ENCODE data around the gene NTM. TPM values are rescaled to one million over a fixed set of nuclear protein-coding genes. Genes with fewer than 3 reads are reported as not detected.
"Not testable (repeated sequence)": the region's sequence is repeated elsewhere in the genome, so short reads cannot be mapped to it uniquely, and the experiment has no call there.

Gene NTM
- polyA plus RNA-seq, 1 experiment = 33.6 TPM

- POLR2A ChIA-PET = no interaction called here
- TF ChIP-seq CTCF (IDR thresholded peaks at IDR 0.05; ENCODE audit: insufficient read depth, low read depth, low read length) = no peak
Observed at GRCh38 chr11:132358573-132358953, 988.1 kb downstream of the NTM start.

DNA sequence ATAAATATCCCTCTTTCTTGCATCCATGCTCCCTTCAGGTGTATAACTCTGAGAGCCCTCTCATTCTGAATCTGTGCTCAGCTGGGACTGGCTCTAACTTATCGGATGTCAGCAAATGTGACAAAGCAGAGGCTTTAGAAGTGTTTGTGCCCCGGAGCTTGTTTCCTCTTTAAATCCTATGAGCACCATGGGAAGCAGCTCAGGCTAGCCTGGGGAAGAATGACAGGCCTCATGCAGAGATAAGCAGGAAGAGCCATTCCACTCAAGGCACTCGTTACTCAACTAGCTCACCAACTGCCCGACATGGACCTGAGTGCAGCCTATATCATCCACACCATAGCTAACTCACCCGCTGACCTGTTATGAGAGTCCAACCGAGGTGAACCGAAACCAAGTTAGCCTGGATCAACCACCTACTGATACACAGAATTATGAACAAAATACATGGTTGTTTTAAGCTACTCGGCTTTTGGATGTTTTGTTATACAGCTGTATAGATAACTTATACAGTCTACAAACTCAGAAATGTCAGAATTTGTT lies 990.7 kb downstream of the NTM start:
- CTCF ChIA-PET = no interaction called here
- POLR2A ChIA-PET = no interaction called here
- Histone ChIP-seq H3K4me3 (ENCODE audit: low read depth, low read length) (no peak overlapping the region), H3K27me3 (ENCODE audit: control insufficient read depth, insufficient read depth, low read length) (0 out of 2 replicates have a peak, but pooled peaks cover 1% of the 10 kb centered on the region), H3K36me3 (ENCODE audit: control insufficient read depth, insufficient read depth, low read length) (no peaks in the 10 kb centered on the region)
- no peak for TF ChIP-seq CTCF (IDR thresholded peaks at IDR 0.05; ENCODE audit: insufficient read depth, low read depth, low read length)
- no peak for DNase-seq (ENCODE audit: low read depth)

More at GRCh38 chr11:132358573-132358953, 988.1 kb downstream of the NTM start:
- CTCF ChIA-PET = interaction anchor here (0.6 kb wide), 1 partner anchor 638 kb away, joined by 3 read pairs; no protein-coding TSS in a partner anchor
- Histone ChIP-seq H3K4me3 (ENCODE audit: low read depth, low read length) (no peak overlapping the region), H3K36me3 (ENCODE audit: control insufficient read depth, insufficient read depth, low read length) (no peaks in the 10 kb centered on the region), H3K27me3 (ENCODE audit: control insufficient read depth, insufficient read depth, low read length) (no peaks in the 10 kb centered on the region)
- DNase-seq (ENCODE audit: low read depth) = no peak

GRCh38 chr11:132365650-132366049 lies 995.2 kb downstream of the NTM start:
- POLR2A ChIA-PET = no interaction called here
- CTCF ChIA-PET = no interaction called here
- DNase-seq (ENCODE audit: low read depth) = no peak
- H3K4me3 ChIP-seq (ENCODE audit: low read depth, low read length) = no peak overlapping the region
- no peaks in the 10 kb centered on the region for H3K36me3 ChIP-seq (ENCODE audit: control insufficient read depth, insufficient read depth, low read length)
- no peak for TF ChIP-seq CTCF (IDR thresholded peaks at IDR 0.05; ENCODE audit: insufficient read depth, low read depth, low read length)
- 0 out of 2 replicates have a peak, but pooled peaks cover 3% of the 10 kb centered on the region for H3K27me3 ChIP-seq (ENCODE audit: control insufficient read depth, insufficient read depth, low read length)

DNA sequence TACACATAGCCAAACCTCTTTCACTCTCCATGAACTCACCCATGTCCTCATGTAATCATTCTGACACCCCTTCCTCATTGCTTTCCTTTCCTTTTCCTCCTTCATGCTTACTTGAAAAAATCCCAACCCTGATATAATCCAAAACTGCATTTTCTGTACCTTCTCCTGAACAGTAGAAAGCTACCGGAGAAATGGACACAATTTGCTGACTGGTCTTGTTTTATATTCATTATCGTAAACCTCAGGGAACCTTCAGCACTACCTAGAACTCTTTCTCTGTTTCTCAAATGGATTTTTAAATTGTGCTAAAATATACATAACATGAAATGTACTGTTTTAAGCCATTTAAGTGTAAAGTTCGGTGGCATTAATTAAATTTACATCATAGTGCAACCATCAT lies 996.9 kb downstream of the NTM start:
- DNase-seq (ENCODE audit: low read depth) = no peak
- Histone ChIP-seq H3K36me3 (ENCODE audit: control insufficient read depth, insufficient read depth, low read length) (no peaks in the 10 kb centered on the region), H3K4me3 (ENCODE audit: low read depth, low read length) (no peak overlapping the region), H3K27me3 (ENCODE audit: control insufficient read depth, insufficient read depth, low read length) (0 out of 2 replicates have a peak, but pooled peaks cover 3% of the 10 kb centered on the region)
- CTCF ChIA-PET = interaction anchor here (1.1 kb wide), 1 partner anchor 18 kb away, joined by 3 read pairs; no protein-coding TSS in a partner anchor
- POLR2A ChIA-PET = no interaction called here
- TF ChIP-seq CTCF (IDR thresholded peaks at IDR 0.05; ENCODE audit: insufficient read depth, low read depth, low read length) = no peak

DNA sequence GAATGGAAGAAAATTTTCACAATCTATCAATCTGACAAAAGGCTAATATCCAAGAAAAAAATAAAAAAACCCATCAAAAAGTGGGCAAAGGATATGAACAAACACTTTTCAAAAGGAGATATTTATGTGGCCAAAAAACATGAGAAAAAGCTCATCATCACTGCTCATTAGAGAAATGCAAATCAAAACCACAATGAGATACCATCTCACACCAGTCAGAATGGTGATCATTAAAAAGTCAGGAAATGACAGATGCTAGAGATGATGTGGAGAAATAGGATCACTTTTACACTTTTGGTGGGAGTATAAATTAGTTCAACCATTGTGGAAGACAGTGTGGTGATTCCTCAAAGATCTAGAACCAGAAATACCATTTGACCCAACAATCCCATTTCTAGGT lies 999.7 kb downstream of the NTM start:
- POLR2A ChIA-PET; CTCF ChIA-PET; H3K27me3 ChIP-seq (ENCODE audit: control insufficient read depth, insufficient read depth, low read length): not testable (repeated sequence)

More for the DNA sequence above, 999.7 kb downstream of the NTM start:
- not testable (repeated sequence) for H3K4me3 ChIP-seq (ENCODE audit: low read depth, low read length); H3K36me3 ChIP-seq (ENCODE audit: control insufficient read depth, insufficient read depth, low read length); DNase-seq (ENCODE audit: low read depth)

Measured in BJ (cell line).